HEK293 (cell line): ENCODE results near the gene ARL3.

ENCODE experiments used
- CTCF ChIA-PET: fragments of 350-600 bp; formaldehyde crosslinking; extraction: SDS; loops from one replicate; lab custom pipeline; 2021; ENCODE audit warnings: antibody characterized with exemption; lab: Yijun Ruan, JAX
- POLR2A ChIA-PET: fragments of 300-600 bp; formaldehyde crosslinking; extraction: SDS; loops from one replicate; lab custom pipeline; 2020; ENCODE audit warnings: antibody characterized with exemption, inconsistent platforms; lab: Yijun Ruan, JAX
- H3K27ac ChIP-seq: fragments of 200-500 bp; sonication (Bioruptor generic); 2 replicates; pipeline ENCODE4 v1.5.1; 2014; ENCODE audit warnings: low read depth, low read length, control low read depth, inconsistent platforms; ENCODE audit errors: extremely low read depth
- H3K36me3 ChIP-seq, 2 experiments: fragments of 200-500 bp in 1 of 2; sonication (Bioruptor generic) in 1 of 2; 1 replicate in 1 of 2; 2 replicates in 1 of 2; pipeline ENCODE4 v1.5.1; 2014 to 2017; ENCODE audit warnings: inconsistent platforms in 2 of 2, low read length in 2 of 2; ENCODE audit not compliant: control insufficient read depth in 2 of 2, insufficient read depth in 1 of 2
- H3K4me1 ChIP-seq: fragments of 200-500 bp; sonication (Bioruptor generic); 2 replicates; pipeline ENCODE4 v1.5.1; 2014; ENCODE audit warnings: mild to moderate bottlenecking, low read length, inconsistent platforms; ENCODE audit not compliant: control insufficient read depth, insufficient read depth
- H3K4me3 ChIP-seq: 2 replicates; pipeline ENCODE4 v1.5.1; 2011; ENCODE audit warnings: low read depth, mild to moderate bottlenecking, control low read depth, low read length, moderate library complexity
- H3K9me3 ChIP-seq: fragments of 200-500 bp; sonication (Bioruptor generic); 2 replicates; pipeline ENCODE4 v1.5.1; 2014; ENCODE audit warnings: low read depth, low read length, inconsistent platforms; ENCODE audit not compliant: control insufficient read depth, insufficient read depth
- FEZF1 ChIP-seq: fragments of 450-650 bp; formaldehyde crosslinking; IDR thresholded peaks from 2 replicates; pipeline ENCODE4 v1.5.1; 2016; ENCODE audit warnings: missing biosample characterization, missing genetic modification characterization
- GFI1B ChIP-seq: fragments of 450-650 bp; formaldehyde crosslinking; IDR thresholded peaks from 2 replicates; pipeline ENCODE4 v1.5.1; 2016; ENCODE audit warnings: missing biosample characterization, missing genetic modification characterization
- GLIS1 ChIP-seq: fragments of 450-650 bp; formaldehyde crosslinking; IDR thresholded peaks from 2 replicates; pipeline ENCODE4 v1.5.1; 2016; ENCODE audit warnings: missing biosample characterization, missing genetic modification characterization
- MZF1 ChIP-seq: fragments of 450-650 bp; formaldehyde crosslinking; IDR thresholded peaks from 2 replicates; pipeline ENCODE4 v1.5.1; 2017; ENCODE audit warnings: missing biosample characterization, missing genetic modification characterization, borderline replicate concordance
- OSR2 ChIP-seq: fragments of 450-650 bp; formaldehyde crosslinking; IDR thresholded peaks from 2 replicates; pipeline ENCODE4 v1.5.1; 2016; ENCODE audit warnings: missing biosample characterization, missing genetic modification characterization
- SCRT1 ChIP-seq: fragments of 450-650 bp; formaldehyde crosslinking; IDR thresholded peaks from 2 replicates; pipeline ENCODE4 v1.5.1; 2016; ENCODE audit warnings: missing biosample characterization, missing genetic modification characterization, borderline replicate concordance
- SCRT2 ChIP-seq: fragments of 450-650 bp; formaldehyde crosslinking; IDR thresholded peaks from 2 replicates; pipeline ENCODE4 v1.5.1; 2016; ENCODE audit warnings: missing biosample characterization, missing genetic modification characterization
- SETDB1 ChIP-seq: IDR thresholded peaks from one replicate; pipeline ENCODE4 v1.6.1; 2017; ENCODE audit warnings: mild to moderate bottlenecking, low read length, moderate library complexity, mixed read lengths; ENCODE audit not compliant: insufficient read length
- ZBTB1 ChIP-seq: fragments of 450-650 bp; formaldehyde crosslinking; IDR thresholded peaks from 2 replicates; pipeline ENCODE4 v1.5.1; 2016; ENCODE audit warnings: missing biosample characterization, missing genetic modification characterization
- ZFP37 ChIP-seq: fragments of 450-650 bp; formaldehyde crosslinking; IDR thresholded peaks from 2 replicates; pipeline ENCODE4 v1.5.1; 2016; ENCODE audit warnings: missing biosample characterization, missing genetic modification characterization
- ZFP69B ChIP-seq: fragments of 450-650 bp; formaldehyde crosslinking; IDR thresholded peaks from 2 replicates; pipeline ENCODE4 v1.5.1; 2016; ENCODE audit warnings: missing biosample characterization, missing genetic modification characterization
- ZNF155 ChIP-seq: fragments of 450-650 bp; formaldehyde crosslinking; IDR thresholded peaks from 2 replicates; pipeline ENCODE4 v1.5.1; 2016; ENCODE audit warnings: missing biosample characterization, missing genetic modification characterization
- ZNF169 ChIP-seq: fragments of 450-650 bp; formaldehyde crosslinking; IDR thresholded peaks from 2 replicates; pipeline ENCODE4 v1.5.1; 2016; ENCODE audit warnings: missing biosample characterization, missing genetic modification characterization
- ZNF2 ChIP-seq: fragments of 450-650 bp; formaldehyde crosslinking; IDR thresholded peaks from 2 replicates; pipeline ENCODE4 v1.5.1; 2016; ENCODE audit warnings: missing biosample characterization, missing genetic modification characterization
- ZNF239 ChIP-seq: fragments of 450-650 bp; formaldehyde crosslinking; IDR thresholded peaks from 2 replicates; pipeline ENCODE4 v1.5.1; 2016; ENCODE audit warnings: missing biosample characterization, missing genetic modification characterization
- ZNF433 ChIP-seq: fragments of 450-650 bp; formaldehyde crosslinking; IDR thresholded peaks from 2 replicates; pipeline ENCODE4 v1.5.1; 2016; ENCODE audit warnings: missing biosample characterization, missing genetic modification characterization, low read depth
- ZNF558 ChIP-seq: fragments of 450-650 bp; formaldehyde crosslinking; IDR thresholded peaks from 2 replicates; pipeline ENCODE4 v1.5.1; 2016; ENCODE audit warnings: missing biosample characterization, missing genetic modification characterization
- ZNF629 ChIP-seq: fragments of 450-650 bp; formaldehyde crosslinking; IDR thresholded peaks from 2 replicates; pipeline ENCODE4 v1.5.1; 2017; ENCODE audit warnings: missing biosample characterization, missing genetic modification characterization
- ZNF664 ChIP-seq: fragments of 450-650 bp; formaldehyde crosslinking; IDR thresholded peaks from 2 replicates; pipeline ENCODE4 v1.5.1; 2016; ENCODE audit warnings: missing biosample characterization, missing genetic modification characterization
- ZNF768 ChIP-seq: fragments of 450-650 bp; formaldehyde crosslinking; IDR thresholded peaks from 2 replicates; pipeline ENCODE4 v1.5.1; 2018; ENCODE audit warnings: missing biosample characterization, mild to moderate bottlenecking, missing genetic modification characterization
- TF ChIP-seq, protein P1 (sequence below): fragments of 450-650 bp; formaldehyde crosslinking; IDR thresholded peaks from 2 replicates; pipeline ENCODE4 v1.5.1; 2016; ENCODE audit warnings: missing biosample characterization, missing genetic modification characterization
- TF ChIP-seq, protein P2 (sequence below): fragments of 450-650 bp; formaldehyde crosslinking; IDR thresholded peaks from 2 replicates; pipeline ENCODE4 v1.5.1; 2016; ENCODE audit warnings: missing biosample characterization, missing genetic modification characterization, low read depth
- TF ChIP-seq, protein P3 (sequence below): fragments of 450-650 bp; formaldehyde crosslinking; IDR thresholded peaks from 2 replicates; pipeline ENCODE4; 2016; ENCODE audit warnings: missing biosample characterization, missing genetic modification characterization
- TF ChIP-seq, protein P4 (sequence below): fragments of 450-650 bp; formaldehyde crosslinking; IDR thresholded peaks from 2 replicates; pipeline ENCODE4 v1.5.1; 2016; ENCODE audit warnings: missing biosample characterization, missing genetic modification characterization
- TF ChIP-seq, protein P5 (sequence below): fragments of 450-650 bp; formaldehyde crosslinking; IDR thresholded peaks from 2 replicates; pipeline ENCODE4 v1.5.1; 2016; ENCODE audit warnings: missing biosample characterization, missing genetic modification characterization, borderline replicate concordance

ARL3 gene

DNA sequence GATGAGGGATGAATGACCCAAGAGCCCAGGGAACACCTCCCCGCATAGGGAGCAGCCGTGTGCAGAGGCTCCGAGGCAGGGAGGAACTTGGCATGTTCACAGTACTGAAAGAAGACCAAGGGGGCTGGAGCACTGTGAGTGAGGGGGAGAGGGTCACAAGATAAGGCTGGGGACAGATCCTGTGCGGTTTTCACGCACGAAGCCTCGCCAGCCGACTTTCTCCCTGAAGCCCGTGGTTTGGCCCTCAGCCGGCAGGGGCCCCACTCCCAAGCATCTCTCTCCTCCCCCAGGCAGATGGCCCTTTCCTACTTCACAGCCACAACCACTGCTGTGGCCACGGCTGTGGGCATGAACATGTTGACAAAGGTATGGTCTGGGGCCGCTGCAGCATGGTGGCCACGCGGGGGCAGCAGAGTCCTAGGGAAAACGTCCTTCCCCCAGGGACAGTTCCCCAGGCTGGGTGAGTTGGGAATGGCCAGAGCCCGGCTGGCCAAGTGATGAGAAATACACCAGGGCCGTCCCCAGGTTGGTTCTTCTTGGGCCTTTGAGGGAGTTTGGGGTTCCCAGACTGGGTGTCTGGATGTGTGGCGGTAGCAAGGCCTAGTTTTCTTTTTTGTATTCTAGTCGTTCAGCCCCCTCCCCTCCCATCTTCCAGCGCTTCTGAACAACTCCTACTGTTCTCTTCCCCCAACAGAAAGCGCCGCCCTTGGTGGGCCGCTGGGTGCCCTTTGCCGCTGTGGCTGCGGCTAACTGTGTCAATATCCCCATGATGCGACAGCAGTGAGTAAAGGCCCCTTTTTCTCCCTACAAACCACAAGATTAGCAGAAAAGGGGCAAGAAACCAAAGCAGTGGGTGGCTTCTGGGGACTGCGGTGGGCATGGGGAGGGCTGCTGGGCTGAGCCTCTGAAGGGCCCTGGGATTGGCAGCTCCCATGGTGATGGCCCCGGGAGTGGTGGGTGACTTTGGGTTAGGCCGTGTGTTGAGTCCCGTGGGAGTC is 15.1 kb upstream of the ARL3 start (continued):
- TF ChIP-seq, protein P1, sequence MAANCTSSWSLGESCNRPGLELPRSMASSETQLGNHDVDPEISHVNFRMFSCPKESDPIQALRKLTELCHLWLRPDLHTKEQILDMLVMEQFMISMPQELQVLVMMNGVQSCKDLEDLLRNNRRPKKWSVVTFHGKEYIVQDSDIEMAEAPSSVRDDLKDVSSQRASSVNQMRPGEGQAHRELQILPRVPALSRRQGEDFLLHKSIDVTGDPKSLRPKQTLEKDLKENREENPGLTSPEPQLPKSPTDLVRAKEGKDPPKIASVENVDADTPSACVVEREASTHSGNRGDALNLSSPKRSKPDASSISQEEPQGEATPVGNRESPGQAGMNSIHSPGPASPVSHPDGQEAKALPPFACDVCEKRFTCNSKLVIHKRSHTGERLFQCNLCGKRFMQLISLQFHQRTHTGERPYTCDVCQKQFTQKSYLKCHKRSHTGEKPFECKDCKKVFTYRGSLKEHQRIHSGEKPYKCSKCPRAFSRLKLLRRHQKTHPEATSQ (tag by site-specific recombination) = no peak
- TF ChIP-seq ZNF629 (tag by site-specific recombination) = no peak
- 0 out of 2 replicates have a peak, but pooled peaks have one; percentile 23 for TF ChIP-seq ZFP69B
- TF ChIP-seq, protein P2, sequence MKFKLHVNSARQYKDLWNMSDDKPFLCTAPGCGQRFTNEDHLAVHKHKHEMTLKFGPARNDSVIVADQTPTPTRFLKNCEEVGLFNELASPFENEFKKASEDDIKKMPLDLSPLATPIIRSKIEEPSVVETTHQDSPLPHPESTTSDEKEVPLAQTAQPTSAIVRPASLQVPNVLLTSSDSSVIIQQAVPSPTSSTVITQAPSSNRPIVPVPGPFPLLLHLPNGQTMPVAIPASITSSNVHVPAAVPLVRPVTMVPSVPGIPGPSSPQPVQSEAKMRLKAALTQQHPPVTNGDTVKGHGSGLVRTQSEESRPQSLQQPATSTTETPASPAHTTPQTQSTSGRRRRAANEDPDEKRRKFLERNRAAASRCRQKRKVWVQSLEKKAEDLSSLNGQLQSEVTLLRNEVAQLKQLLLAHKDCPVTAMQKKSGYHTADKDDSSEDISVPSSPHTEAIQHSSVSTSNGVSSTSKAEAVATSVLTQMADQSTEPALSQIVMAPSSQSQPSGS (tag by site-specific recombination) = no peak
- TF ChIP-seq ZNF2 (tag by site-specific recombination) = peak; percentile 62; the same call in 1 of the 2 replicates
- peak; percentile 59 for TF ChIP-seq GLIS1 (tag by site-specific recombination)
- TF ChIP-seq, protein P3, sequence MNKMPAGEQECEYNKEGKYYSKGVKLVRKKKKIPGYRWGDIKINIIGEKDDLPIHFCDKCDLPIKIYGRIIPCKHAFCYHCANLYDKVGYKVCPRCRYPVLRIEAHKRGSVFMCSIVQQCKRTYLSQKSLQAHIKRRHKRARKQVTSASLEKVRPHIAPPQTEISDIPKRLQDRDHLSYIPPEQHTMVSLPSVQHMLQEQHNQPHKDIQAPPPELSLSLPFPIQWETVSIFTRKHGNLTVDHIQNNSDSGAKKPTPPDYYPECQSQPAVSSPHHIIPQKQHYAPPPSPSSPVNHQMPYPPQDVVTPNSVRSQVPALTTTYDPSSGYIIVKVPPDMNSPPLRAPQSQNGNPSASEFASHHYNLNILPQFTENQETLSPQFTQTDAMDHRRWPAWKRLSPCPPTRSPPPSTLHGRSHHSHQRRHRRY = no peak
- 0 out of 2 replicates have a peak, but pooled peaks have one; percentile 26 for TF ChIP-seq SCRT2 (tag by site-specific recombination)
- TF ChIP-seq ZNF239 = no peak
- TF ChIP-seq, protein P4, sequence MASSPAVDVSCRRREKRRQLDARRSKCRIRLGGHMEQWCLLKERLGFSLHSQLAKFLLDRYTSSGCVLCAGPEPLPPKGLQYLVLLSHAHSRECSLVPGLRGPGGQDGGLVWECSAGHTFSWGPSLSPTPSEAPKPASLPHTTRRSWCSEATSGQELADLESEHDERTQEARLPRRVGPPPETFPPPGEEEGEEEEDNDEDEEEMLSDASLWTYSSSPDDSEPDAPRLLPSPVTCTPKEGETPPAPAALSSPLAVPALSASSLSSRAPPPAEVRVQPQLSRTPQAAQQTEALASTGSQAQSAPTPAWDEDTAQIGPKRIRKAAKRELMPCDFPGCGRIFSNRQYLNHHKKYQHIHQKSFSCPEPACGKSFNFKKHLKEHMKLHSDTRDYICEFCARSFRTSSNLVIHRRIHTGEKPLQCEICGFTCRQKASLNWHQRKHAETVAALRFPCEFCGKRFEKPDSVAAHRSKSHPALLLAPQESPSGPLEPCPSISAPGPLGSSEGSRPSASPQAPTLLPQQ (tag by site-specific recombination) = peak; percentile 42; the same call in 1 of the 2 replicates
- TF ChIP-seq ZBTB1 (tag by site-specific recombination) = no peak

DNA sequence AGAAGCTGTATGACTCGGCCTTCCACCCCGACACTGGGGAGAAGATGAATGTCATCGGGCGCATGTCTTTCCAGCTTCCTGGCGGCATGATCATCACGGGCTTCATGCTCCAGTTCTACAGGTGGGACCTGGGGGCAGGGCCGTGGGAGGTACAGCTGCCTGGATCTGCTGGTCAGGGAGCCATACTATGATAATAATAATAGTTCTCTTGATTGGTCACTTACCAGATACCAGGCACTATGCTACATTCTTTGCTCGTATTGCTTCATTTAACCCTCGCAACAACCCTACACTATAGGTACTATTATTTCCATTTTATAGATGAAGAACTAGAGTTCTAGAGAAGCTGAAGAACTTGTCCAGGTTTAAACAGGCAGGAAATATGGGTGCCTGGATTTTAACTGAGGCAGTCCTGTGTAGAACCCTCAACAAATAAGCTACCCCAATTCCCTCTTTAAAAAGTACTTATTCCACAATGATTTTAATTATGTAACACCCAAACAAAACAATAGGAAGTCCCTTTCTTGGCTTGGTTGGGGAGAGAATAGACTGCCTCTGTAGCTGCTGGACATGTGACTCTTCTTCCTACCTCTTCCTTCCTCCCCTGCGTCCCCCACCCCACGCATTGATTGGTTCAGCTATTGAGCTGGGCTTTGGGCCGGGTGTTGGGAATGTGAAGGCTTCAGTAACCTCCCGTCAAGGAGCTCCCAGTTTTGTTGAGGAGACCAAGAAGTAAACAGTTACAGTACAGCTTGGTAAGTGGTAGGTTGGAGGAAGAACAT is 13.0 kb upstream of the ARL3 start:
- Histone ChIP-seq H3K4me1 (peaks cover 4% of the 10 kb centered on the region; the same call in 1 of the 2 replicates), H3K36me3 (peaks cover 21 to 77% of the 10 kb centered on the region in 2 experiments), H3K4me3 (no peak overlapping the region), H3K27ac (no peak overlapping the region), H3K9me3 (no peaks in the 10 kb centered on the region)
- TF ChIP-seq GFI1B (no peak), FEZF1 (tag by site-specific recombination) (no peak), ZNF169 (tag by site-specific recombination) (no peak), ZNF558 (tag by site-specific recombination) (no peak), ZNF433 (tag by site-specific recombination) (no peak), ZFP37 (tag by site-specific recombination) (no peak), SCRT1 (tag by site-specific recombination) (0 out of 2 replicates have a peak, but pooled peaks have one; percentile 17), MZF1 (tag by site-specific recombination) (no peak), OSR2 (no peak), ZNF768 (tag by site-specific recombination) (no peak), SETDB1 (no peak), ZNF155 (tag by site-specific recombination) (no peak), ZNF664 (tag by site-specific recombination) (peak; percentile 52; the same call in 1 of the 2 replicates)
- TF ChIP-seq, protein P5, sequence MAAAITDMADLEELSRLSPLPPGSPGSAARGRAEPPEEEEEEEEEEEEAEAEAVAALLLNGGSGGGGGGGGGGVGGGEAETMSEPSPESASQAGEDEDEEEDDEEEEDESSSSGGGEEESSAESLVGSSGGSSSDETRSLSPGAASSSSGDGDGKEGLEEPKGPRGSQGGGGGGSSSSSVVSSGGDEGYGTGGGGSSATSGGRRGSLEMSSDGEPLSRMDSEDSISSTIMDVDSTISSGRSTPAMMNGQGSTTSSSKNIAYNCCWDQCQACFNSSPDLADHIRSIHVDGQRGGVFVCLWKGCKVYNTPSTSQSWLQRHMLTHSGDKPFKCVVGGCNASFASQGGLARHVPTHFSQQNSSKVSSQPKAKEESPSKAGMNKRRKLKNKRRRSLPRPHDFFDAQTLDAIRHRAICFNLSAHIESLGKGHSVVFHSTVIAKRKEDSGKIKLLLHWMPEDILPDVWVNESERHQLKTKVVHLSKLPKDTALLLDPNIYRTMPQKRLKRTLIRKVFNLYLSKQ = no peak
- CTCF ChIA-PET = interaction anchor here (0.5 to 2.4 kb wide), 8 partner anchors 11 to 176 kb away, joined by 3 to 9 read pairs (median 3); no protein-coding TSS in a partner anchor
- POLR2A ChIA-PET = interaction anchor here (1.0 kb wide), 1 partner anchor 50 kb away, joined by 3 read pairs; no protein-coding TSS in a partner anchor
